ENCODE measurements around the gene FRYL. TPM values are rescaled to one million over a fixed set of nuclear protein-coding genes. Genes with fewer than 3 reads are reported as not detected.
"Not testable (repeated sequence)": the region's sequence is repeated elsewhere in the genome, so short reads cannot be mapped to it uniquely, and the experiment has no call there.

Gene FRYL
- total RNA-seq, 2 experiments from 2014 or later = 85.4 to 88.5 TPM

- Histone ChIP-seq H3K9me2 (ENCODE audit: insufficient read depth, low read length) (no peaks in the 10 kb centered on the region), H2AFZ (ENCODE audit: low read length) (no peak overlapping the region), H3K4me3 (ENCODE audit: low read depth, low read length, poor library complexity, severe bottlenecking) (no peak overlapping the region), H3K4me2 (ENCODE audit: low read length) (no peak overlapping the region), H3K4me1 (ENCODE audit: insufficient read depth, low read length, poor library complexity, severe bottlenecking) (peaks cover 6% of the 10 kb centered on the region), H3K36me3 (ENCODE audit: insufficient read depth, low read length) (no peaks in the 10 kb centered on the region; the same call in 1 of the 2 replicates), H3K9me3 (ENCODE audit: low read length) (peaks cover 5% of the 10 kb centered on the region; the same call in 1 of the 2 replicates), H3K27ac (ENCODE audit: low read depth, low read length, poor library complexity, severe bottlenecking) (no peak overlapping the region), H4K20me1 (ENCODE audit: insufficient read depth, low read length) (no peaks in the 10 kb centered on the region), H3K79me2 (ENCODE audit: insufficient read depth, low read depth, low read length) (peaks cover 92% of the 10 kb centered on the region)
- CTCF ChIA-PET (ENCODE audit: unreplicated experiment) = no interaction called here
- DNase-seq (ENCODE audit: low spot score) = no peak
- POLR2A ChIA-PET = interaction anchor here (0.7 to 1.0 kb wide), 2 partner anchors 104 to 688 kb away, joined by 3 to 5 read pairs; no protein-coding TSS in a partner anchor
- intact Hi-C loops (cut with micrococcal nuclease; ENCODE audit: unreplicated experiment) = no loop called here
- TF ChIP-seq EZH2phosphoT487 (IDR thresholded peaks at IDR 0.05; ENCODE audit: borderline replicate concordance, low read depth, low read length) (no peak), CTCF (conservative IDR thresholded peaks at IDR 0.05; ENCODE audit: low read length) (no peak)
- BruUV-seq (replicated peaks) = no TSS peak
These were observed 33.3 kb downstream of the FRYL start for GRCh38 chr4:48746608-48747362.

DNA sequence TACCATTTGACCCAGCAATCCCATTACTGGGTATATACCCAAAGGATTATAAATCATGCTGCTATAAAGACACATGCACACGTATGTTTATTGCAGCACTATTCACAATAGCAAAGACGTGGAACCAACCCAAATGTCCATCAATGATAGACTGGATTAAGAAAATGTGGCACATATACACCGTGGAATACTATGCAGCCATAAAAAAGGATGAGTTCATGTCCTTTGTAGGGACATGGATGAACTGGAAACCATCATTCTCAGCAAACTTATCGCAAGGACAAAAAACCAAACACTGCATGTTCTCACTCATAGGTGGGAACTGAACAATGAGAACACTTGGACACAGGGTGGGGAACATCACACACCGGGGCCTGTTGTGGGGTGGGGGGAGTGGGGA lies 34.9 kb downstream of the FRYL start:
- intact Hi-C loops (cut with micrococcal nuclease; ENCODE audit: unreplicated experiment); H3K27ac ChIP-seq (ENCODE audit: low read depth, low read length, poor library complexity, severe bottlenecking); H3K4me2 ChIP-seq (ENCODE audit: low read length); POLR2A ChIA-PET; H3K36me3 ChIP-seq (ENCODE audit: insufficient read depth, low read length); H3K9me3 ChIP-seq (ENCODE audit: low read length); H3K4me1 ChIP-seq (ENCODE audit: insufficient read depth, low read length, poor library complexity, severe bottlenecking); H3K9me2 ChIP-seq (ENCODE audit: insufficient read depth, low read length); BruUV-seq (replicated peaks); CTCF ChIA-PET (ENCODE audit: unreplicated experiment); H4K20me1 ChIP-seq (ENCODE audit: insufficient read depth, low read length); DNase-seq (ENCODE audit: low spot score); H2AFZ ChIP-seq (ENCODE audit: low read length); H3K4me3 ChIP-seq (ENCODE audit: low read depth, low read length, poor library complexity, severe bottlenecking): not testable (repeated sequence)
- peaks cover 92% of the 10 kb centered on the region for H3K79me2 ChIP-seq (ENCODE audit: insufficient read depth, low read depth, low read length)

GRCh38 chr4:48742412-48742811 lies 37.7 kb downstream of the FRYL start:
- TF ChIP-seq EZH2phosphoT487 (IDR thresholded peaks at IDR 0.05; ENCODE audit: borderline replicate concordance, low read depth, low read length) (no peak), CTCF (conservative IDR thresholded peaks at IDR 0.05; ENCODE audit: low read length) (no peak)
- Histone ChIP-seq H3K9me3 (ENCODE audit: low read length) (peaks cover 6% of the 10 kb centered on the region; the same call in 1 of the 2 replicates), H3K4me3 (ENCODE audit: low read depth, low read length, poor library complexity, severe bottlenecking) (no peak overlapping the region), H3K4me1 (ENCODE audit: insufficient read depth, low read length, poor library complexity, severe bottlenecking) (peaks cover 6% of the 10 kb centered on the region), H3K79me2 (ENCODE audit: insufficient read depth, low read depth, low read length) (peaks cover 92% of the 10 kb centered on the region), H4K20me1 (ENCODE audit: insufficient read depth, low read length) (no peaks in the 10 kb centered on the region), H2AFZ (ENCODE audit: low read length) (no peak overlapping the region), H3K9me2 (ENCODE audit: insufficient read depth, low read length) (no peaks in the 10 kb centered on the region), H3K36me3 (ENCODE audit: insufficient read depth, low read length) (no peaks in the 10 kb centered on the region; the same call in 1 of the 2 replicates), H3K4me2 (ENCODE audit: low read length) (no peak overlapping the region), H3K27ac (ENCODE audit: low read depth, low read length, poor library complexity, severe bottlenecking) (no peak overlapping the region)
- intact Hi-C loops (cut with micrococcal nuclease; ENCODE audit: unreplicated experiment) = no loop called here
- DNase-seq (ENCODE audit: low spot score) = no peak
- CTCF ChIA-PET (ENCODE audit: unreplicated experiment) = no interaction called here
- POLR2A ChIA-PET = no interaction called here
- BruUV-seq (replicated peaks) = no TSS peak

All from OCI-LY7 (cell line).